ENCODE data around the gene UMODL1. TPM values are rescaled to one million over a fixed set of nuclear protein-coding genes. Genes with fewer than 3 reads are reported as not detected.

The UMODL1 gene
- total RNA-seq, 1 donor from 2014 or later = 0.49 TPM

DNA sequence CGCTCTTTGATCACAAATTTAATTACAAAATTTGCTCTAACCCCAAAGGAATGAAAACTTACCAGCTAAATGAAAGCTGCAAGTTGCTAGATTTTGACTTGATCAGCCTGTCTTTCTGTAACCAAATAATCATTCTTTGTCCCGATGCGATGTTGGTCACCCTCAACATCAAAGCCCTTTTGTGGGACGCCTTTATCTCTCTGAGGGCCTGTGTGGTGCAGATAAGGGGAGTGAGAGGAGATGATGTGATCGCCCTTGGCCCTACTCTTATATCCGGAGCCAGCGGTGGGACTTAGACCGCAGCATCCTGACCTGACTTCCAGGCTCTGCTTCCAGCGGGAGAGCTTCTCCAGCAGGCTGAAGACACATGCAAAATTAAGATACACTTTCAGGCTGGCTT lies 19.3 kb upstream of the UMODL1 start:
- intact Hi-C loops (cut with DNase I) = no loop called here
- Histone ChIP-seq H3K27me3 (no peaks in the 10 kb centered on the region), H3K36me3 (no peaks in the 10 kb centered on the region), H3K9me3 (no peaks in the 10 kb centered on the region), H3K4me1 (no peaks in the 10 kb centered on the region), H3K27ac (no peak overlapping the region), H3K4me3 (no peak overlapping the region)
- no peak for ATAC-seq
- TF ChIP-seq, protein P1, sequence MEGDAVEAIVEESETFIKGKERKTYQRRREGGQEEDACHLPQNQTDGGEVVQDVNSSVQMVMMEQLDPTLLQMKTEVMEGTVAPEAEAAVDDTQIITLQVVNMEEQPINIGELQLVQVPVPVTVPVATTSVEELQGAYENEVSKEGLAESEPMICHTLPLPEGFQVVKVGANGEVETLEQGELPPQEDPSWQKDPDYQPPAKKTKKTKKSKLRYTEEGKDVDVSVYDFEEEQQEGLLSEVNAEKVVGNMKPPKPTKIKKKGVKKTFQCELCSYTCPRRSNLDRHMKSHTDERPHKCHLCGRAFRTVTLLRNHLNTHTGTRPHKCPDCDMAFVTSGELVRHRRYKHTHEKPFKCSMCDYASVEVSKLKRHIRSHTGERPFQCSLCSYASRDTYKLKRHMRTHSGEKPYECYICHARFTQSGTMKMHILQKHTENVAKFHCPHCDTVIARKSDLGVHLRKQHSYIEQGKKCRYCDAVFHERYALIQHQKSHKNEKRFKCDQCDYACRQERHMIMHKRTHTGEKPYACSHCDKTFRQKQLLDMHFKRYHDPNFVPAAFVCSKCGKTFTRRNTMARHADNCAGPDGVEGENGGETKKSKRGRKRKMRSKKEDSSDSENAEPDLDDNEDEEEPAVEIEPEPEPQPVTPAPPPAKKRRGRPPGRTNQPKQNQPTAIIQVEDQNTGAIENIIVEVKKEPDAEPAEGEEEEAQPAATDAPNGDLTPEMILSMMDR (IDR thresholded peaks at IDR 0.05) = no peak
- DNase-seq = no peak

DNA sequence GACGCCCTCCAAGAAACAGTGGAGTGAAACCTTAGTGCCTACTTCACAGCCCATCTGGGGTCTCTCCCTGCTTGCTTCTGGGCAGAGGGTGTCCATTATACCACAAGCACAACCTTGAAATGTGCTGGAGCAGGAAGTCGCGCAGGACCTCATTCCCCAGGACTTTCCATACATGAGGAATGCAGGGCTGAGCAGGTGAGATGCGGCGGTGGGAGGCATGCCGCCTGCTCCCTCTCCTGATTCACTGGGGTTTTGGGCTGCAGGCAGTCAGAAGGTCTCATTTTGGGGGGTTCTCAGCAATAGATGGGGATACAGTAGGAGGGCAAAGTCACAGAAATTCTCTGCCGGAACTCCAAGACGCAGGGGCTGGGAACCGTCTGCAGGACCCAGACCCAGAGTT lies 15.7 kb upstream of the UMODL1 start:
- Histone ChIP-seq H3K36me3 (no peaks in the 10 kb centered on the region), H3K4me3 (no peak overlapping the region), H3K27ac (no peak overlapping the region), H3K9me3 (no peaks in the 10 kb centered on the region), H3K4me1 (peaks cover 22% of the 10 kb centered on the region), H3K27me3 (no peaks in the 10 kb centered on the region)
- intact Hi-C loops (cut with DNase I) = no loop called here
- ATAC-seq = no peak
- TF ChIP-seq, protein P1 (IDR thresholded peaks at IDR 0.05) = no peak
- no peak for DNase-seq

DNA sequence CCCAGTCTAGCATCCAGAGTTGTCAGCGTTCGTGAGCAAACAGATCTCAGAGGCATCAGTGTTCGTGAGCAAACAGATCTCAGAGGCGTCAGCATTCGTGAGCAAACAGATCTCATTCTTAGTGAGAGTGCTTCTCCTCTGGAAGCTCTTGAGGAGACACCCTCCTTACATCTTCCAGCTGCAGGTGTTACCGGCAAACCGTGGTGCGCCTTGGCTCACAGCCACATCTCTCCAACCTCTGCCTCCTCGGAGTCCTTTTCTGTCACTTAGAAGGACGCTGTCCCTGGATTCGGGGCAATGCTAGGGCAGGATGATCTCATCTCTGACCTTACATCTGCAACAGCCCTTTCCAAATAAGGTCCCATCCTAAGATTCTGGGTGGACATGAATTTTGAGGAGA lies 14.6 kb upstream of the UMODL1 start:
- intact Hi-C loops (cut with DNase I) = no loop called here
- H3K27ac ChIP-seq = no peak overlapping the region
- DNase-seq = peak; percentile 61
- no peak overlapping the region for H3K4me3 ChIP-seq
- TF ChIP-seq, protein P1 (IDR thresholded peaks at IDR 0.05) = no peak
- ATAC-seq = no peak
- H3K36me3 ChIP-seq = no peaks in the 10 kb centered on the region
- no peaks in the 10 kb centered on the region for H3K27me3 ChIP-seq
- no peaks in the 10 kb centered on the region for H3K9me3 ChIP-seq
- peaks cover 22% of the 10 kb centered on the region for H3K4me1 ChIP-seq

DNA sequence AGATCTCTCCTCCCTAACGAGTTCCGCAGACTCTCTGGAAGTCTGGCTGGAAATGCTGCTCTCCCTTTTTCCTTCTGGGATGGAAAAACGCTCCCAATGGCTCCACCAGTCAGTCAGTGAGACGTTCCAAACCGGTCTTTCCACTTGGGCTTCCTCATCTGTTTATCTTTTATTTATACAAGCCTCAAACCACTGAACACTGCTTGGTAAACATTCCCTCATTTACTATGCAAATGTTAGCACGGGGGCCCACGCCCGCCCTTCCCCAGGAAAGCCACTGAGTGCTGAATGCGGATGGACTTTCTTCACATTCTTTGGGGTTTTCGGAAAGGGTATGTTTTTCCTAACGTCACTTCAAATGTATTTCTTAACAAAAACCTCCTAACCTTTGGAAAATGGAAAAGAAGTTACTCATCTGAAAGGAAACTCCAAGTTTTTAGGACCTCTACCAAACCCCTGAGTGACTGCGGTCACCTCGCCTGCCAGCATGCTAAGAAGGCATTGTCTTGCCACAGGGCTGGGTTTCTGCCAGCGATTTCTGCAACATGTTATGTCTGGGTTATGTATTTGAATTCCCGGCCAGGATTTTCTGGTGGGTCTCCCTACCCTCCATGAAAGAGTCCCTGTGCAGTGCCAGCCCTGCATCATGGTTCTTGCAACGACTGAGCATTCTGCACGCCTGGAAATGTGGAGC lies 14.0 kb upstream of the UMODL1 start:
- Histone ChIP-seq H3K36me3 (no peaks in the 10 kb centered on the region), H3K9me3 (no peaks in the 10 kb centered on the region), H3K4me1 (peaks cover 28% of the 10 kb centered on the region), H3K27ac (peak overlapping the region; percentile 37), H3K27me3 (no peaks in the 10 kb centered on the region), H3K4me3 (no peak overlapping the region)
- peak; percentile 82 for DNase-seq
- peak; percentile 66 for ATAC-seq
- intact Hi-C loops (cut with DNase I) = no loop called here
- TF ChIP-seq, protein P1 (IDR thresholded peaks at IDR 0.05) = no peak

DNA sequence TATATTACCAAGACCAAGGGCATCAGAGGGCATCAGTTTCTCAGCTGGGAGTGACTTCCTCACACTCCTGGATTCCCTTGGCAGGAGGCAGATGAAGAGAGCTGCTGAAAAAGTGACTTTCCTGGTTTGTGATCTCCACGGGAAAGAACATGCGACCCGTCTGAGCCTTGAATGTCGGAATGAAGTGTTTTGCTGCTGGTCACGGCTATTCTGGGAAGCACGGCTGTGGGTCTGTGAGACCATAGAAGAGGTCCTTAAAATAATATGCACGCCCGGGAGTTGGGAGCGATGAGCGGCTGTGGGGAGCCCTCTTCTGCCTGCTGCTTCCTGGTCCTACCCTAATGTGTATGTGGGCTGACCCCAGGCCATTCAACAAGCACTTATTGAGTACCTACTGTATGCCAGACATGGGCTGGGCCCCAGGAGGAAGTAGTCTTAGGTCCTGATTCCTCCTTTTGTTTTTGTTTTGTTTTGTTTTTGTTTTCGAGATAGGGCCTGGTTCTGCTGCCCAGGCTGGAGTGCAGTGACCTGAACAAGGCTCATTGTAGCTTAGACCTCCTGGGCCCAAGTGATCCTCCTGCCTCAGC lies 13.2 kb upstream of the UMODL1 start:
- Histone ChIP-seq H3K27me3 (no peaks in the 10 kb centered on the region), H3K27ac (peak overlapping the region; percentile 37), H3K36me3 (no peaks in the 10 kb centered on the region), H3K4me3 (no peak overlapping the region), H3K4me1 (peaks cover 35% of the 10 kb centered on the region), H3K9me3 (no peaks in the 10 kb centered on the region)
- TF ChIP-seq, protein P1 (IDR thresholded peaks at IDR 0.05) = no peak
- peak; percentile 58 for DNase-seq
- intact Hi-C loops (cut with DNase I) = no loop called here
- no peak for ATAC-seq
